AG09309 (cell line): ENCODE results near the gene MRPL54.

ENCODE experiments used
- DNase-seq: peaks from one replicate; pipeline ENCODE4 v3.0.0-alpha.2; 2010; ENCODE audit warnings: low read depth
- H3K4me3 ChIP-seq: 2 replicates; pipeline ENCODE4 v1.5.1; 2011; ENCODE audit warnings: mild to moderate bottlenecking, low read depth, low read length, moderate library complexity; ENCODE audit not compliant: control insufficient read depth
- TF ChIP-seq, protein P1 (sequence below): IDR thresholded peaks from 2 replicates; pipeline ENCODE4 v1.5.1; 2011; ENCODE audit warnings: mild to moderate bottlenecking, low read depth, low read length, inconsistent platforms; ENCODE audit not compliant: insufficient read depth, control insufficient read depth; ENCODE audit errors: missing control alignments

The MRPL54 gene

DNA sequence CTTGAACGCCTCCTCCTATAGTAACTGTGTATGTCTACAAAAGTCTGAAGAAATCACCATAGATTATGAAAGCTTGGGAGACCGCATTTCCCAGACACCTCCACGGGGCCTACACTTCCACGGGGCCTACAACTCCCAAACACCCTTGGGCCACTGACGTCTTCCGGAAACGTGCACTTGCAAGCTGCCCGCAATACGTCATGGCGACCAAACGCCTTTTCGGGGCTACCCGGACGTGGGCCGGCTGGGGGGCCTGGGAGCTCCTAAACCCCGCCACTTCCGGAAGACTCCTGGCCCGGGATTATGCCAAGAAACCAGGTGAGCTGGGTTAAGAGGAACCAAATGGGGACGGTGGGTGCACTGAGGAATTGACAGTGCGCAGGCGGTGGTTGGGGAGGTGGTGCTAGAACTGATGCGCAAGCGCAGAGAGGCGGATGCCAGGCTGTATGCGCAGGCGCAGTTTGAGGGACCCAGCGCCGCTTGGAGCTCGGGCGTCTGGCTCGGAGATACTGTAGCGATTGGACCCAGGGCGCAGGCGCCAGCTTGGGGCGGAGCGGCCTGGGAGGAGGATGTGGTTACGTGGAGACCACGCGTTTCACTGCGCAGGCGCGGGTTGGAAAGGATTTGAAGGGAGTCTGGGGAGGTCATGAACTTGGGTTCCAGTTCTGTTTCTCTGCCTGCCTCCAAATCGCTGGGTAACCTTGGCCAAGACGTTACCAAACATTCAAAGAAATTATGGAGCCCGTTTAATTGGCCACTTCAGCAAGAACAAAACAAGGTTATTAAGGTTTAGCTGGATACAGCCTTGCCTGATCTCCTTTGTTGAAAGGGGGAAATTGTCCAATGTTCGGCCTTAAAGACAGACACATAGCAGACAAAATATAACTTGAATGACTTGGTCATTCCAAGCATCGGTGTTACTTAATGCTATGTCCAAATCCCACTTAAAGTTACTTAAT lies at the start of gene MRPL54:
Gene MRPL54 (plus strand): TSS at position 182 of the 959 bp plus-strand sequence. CDS start 19 bp downstream, at position 201.
- peak; percentile 97 for DNase-seq
- H3K4me3 ChIP-seq = peak within 1 kb of the TSS; percentile 72
- TF ChIP-seq, protein P1, sequence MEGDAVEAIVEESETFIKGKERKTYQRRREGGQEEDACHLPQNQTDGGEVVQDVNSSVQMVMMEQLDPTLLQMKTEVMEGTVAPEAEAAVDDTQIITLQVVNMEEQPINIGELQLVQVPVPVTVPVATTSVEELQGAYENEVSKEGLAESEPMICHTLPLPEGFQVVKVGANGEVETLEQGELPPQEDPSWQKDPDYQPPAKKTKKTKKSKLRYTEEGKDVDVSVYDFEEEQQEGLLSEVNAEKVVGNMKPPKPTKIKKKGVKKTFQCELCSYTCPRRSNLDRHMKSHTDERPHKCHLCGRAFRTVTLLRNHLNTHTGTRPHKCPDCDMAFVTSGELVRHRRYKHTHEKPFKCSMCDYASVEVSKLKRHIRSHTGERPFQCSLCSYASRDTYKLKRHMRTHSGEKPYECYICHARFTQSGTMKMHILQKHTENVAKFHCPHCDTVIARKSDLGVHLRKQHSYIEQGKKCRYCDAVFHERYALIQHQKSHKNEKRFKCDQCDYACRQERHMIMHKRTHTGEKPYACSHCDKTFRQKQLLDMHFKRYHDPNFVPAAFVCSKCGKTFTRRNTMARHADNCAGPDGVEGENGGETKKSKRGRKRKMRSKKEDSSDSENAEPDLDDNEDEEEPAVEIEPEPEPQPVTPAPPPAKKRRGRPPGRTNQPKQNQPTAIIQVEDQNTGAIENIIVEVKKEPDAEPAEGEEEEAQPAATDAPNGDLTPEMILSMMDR = no peak

DNA sequence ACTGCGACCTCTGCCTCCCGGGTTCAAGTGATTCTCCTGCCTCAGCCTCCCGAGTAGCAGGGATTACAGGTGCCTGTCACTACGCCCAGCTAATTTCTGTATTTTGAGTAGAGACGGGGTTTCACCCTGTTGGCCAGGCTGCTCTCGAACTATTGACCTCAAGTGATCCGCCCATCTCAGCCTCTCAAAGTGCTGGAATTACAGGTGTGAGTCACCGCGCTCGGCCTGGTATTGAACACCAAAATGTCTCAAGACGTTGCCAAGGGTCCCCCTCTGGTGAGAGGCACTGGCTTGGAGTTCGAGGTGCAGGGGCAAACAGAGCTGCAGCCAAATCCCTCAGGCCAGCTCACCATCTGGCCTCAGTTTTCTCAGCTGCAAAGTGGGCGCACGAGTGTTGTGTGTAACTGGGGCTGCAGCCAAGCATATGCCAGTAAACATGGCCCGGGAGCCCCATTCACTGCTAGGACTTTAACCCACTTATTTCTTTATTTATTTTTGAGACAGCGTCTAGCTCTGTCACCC lies 46.3 kb upstream of the MRPL54 start:
- H3K4me3 ChIP-seq = no peak overlapping the region
- no peak for DNase-seq

DNA sequence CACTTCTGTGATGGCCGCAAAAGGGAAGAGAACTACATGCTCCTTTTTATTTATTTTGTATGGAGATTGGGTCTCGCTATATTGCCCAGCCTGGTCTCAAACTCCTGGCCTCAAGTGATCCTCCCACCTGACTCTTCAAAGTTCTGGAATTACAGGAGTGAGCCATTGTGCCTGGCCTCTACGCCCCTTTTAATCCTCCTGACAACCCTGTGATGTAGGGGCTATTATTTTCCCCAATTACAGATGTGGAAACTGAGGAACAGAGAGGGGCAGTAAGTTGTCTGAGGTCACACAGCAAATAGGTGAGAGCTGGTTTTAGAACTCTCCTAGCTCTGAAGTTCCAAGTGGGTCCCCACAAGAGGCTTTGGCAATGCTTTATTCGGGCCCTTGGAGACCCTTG lies 42.6 kb upstream of the MRPL54 start:
- TF ChIP-seq, protein P1 = no peak
- no peak overlapping the region for H3K4me3 ChIP-seq
- no peak for DNase-seq

More for the DNA sequence above, 46.3 kb upstream of the MRPL54 start:
- TF ChIP-seq, protein P1 = no peak

DNA sequence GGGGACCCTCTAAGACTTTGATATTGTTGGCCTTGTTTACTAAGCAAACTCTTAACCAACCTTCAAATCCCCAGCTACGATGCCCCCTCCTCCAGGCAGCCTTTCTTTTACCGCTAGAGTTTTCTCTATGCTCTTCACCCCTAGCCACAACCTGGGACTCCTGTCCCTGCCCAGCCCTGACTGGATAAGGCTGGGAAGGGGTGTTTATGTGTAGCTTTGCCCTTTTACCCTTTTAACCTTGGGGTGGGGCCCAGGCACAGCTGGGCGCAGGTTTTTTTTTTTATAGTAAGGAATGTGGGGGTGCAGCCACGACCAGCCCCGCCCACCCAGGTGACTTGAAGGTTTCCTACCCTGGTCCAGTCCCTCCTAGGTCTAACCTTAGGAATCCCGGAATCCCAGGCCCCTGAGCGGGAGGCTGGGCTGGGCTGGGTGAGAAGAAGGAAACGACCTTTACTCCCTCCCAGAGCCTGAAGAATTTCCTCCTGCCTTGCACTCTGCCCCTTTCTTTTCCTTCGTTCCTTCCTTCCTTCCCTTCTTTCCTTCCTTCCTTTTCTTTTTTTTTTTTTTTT lies 42.0 kb upstream of the MRPL54 start:
- H3K4me3 ChIP-seq = no peak overlapping the region
- TF ChIP-seq, protein P1 = no peak

DNA sequence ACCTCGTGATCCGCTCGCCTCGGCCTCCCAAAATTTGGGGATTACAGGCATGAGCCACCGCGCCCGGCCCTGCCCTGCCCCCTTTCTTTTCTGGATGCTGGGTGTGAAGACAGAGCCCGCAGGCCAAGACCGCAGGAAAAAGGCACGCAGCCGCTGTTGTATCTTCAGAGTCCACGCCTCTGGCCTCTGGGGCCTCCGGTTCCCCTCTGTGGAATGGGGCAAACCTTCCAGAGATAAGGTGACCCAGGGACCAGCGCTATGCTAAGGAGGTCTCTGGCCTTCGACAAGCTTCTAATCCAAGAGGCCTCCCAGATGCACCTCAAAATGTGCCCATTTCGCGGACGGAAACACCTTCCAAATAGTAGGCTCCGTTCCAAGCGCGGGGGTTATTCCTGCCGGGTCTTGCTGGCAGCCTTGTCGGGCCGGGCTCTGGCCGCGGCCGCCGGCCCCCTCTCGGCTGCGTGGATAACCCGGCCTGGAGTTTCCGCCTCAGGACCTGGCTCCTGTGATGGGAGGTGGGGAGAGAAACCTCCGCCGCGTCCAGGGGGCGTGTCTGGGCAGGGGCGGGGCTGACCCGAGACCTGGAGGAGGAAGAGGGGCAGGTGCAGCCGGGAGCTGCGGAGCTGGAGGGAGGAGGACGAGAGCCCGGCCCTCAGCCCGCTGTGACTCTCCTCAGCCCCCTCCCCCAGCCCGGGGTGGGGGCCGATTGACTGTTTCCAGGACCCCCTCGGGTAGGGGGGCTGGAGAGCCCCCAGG lies 41.2 kb upstream of the MRPL54 start:
- no peak overlapping the region for H3K4me3 ChIP-seq
- DNase-seq = peak; percentile 23
- TF ChIP-seq, protein P1 = no peak

More for the DNA sequence above, 42.0 kb upstream of the MRPL54 start:
- no peak for DNase-seq

DNA sequence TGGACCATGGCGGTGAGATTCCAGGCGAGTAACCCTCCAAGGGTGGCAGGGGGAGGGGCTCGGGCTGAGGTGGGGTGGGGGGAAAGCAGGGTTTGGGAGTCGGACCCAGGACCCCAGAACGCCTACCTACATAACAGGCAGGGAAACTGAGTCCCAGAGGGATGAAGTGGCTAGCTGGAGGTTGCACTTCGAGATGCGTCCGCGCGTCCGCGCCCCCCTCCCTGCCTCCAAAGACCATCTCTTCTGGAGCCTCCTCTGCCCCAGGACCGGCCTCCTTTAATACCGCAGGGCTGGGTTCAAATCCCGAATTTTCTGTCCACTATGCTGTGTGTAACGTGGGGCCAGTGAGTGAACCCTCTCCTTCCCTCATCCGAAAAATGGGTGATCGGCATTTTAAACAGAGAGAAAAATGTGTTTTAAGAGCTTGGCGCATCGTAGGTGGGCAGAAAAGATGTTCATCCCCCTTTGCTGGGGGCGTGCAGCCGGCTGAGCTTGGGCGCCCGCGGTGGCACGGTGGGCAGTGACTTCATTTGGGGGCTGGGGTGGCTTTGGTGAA lies 40.5 kb upstream of the MRPL54 start:
- no peak for DNase-seq
- TF ChIP-seq, protein P1 = no peak
- H3K4me3 ChIP-seq = no peak overlapping the region
